A549 (cell line): ENCODE data around the gene TRAPPC6A. TPM values are rescaled to one million over a fixed set of nuclear protein-coding genes. Genes with fewer than 3 reads are reported as not detected.
A peak's percentile ranks its signal among the peaks of the same experiment; 100 is the strongest.

Experiments used
- ATAC-seq, 2 experiments: fragments of 200-7000 bp in 1 of 2; fragments of >200 bp in 1 of 2; cut with Nextera tagmentation in 1 of 2; cut with Tn5 transposase in 1 of 2; 3 replicates each; pipeline versions ENCODE4 v1.8.0 to v1.9.1; 2018 to 2020; ENCODE audit warnings: mild to moderate bottlenecking in 1 of 2, moderate library complexity in 1 of 2
- CTCF ChIA-PET: fragments of 300-600 bp; sonication (Branson Sonifier 250); formaldehyde crosslinking; extraction: SDS; loops from one replicate; lab custom pipeline; 2021; ENCODE audit warnings: antibody characterized with exemption, inconsistent platforms; lab: Yijun Ruan, JAX
- POLR2A ChIA-PET: fragments of 350-600 bp; formaldehyde crosslinking; extraction: SDS; loops from one replicate; lab custom pipeline; 2021; ENCODE audit warnings: antibody characterized with exemption, inconsistent platforms; lab: Yijun Ruan, JAX
- DNase-seq, 2 experiments: peaks; one replicate each; pipeline versions ENCODE4 v3.0.0 to v3.0.0-alpha.2; 2011 to 2016; ENCODE audit warnings: low read depth in 1 of 2, low spot score in 1 of 2
- FAIRE-seq: peaks from 2 replicates; lab custom pipeline; 2011; peaks lifted over from hg19 to GRCh38; lab: Jason Lieb, UNC
- H3K27ac ChIP-seq, 2 experiments: fragments of >200 bp; sonication (Bioruptor Twin); formaldehyde crosslinking; 3 replicates each; pipeline ENCODE4 v1.5.1; 2016 to 2017
- H3K4me1 ChIP-seq: fragments of >200 bp; sonication (Bioruptor Twin); formaldehyde crosslinking; 3 replicates; pipeline ENCODE4 v1.6.1; 2016
- H3K4me2 ChIP-seq: fragments of >200 bp; sonication (Bioruptor Twin); formaldehyde crosslinking; 3 replicates; pipeline ENCODE4 v1.6.1; 2016
- H3K4me3 ChIP-seq: fragments of >200 bp; sonication (Bioruptor Twin); formaldehyde crosslinking; 3 replicates; pipeline ENCODE4 v1.5.1; 2016
- H3K9me3 ChIP-seq: fragments of >200 bp; sonication (Bioruptor Twin); formaldehyde crosslinking; 3 replicates; pipeline ENCODE4 v1.6.1; 2016
- CEBPB ChIP-seq, 2 experiments: fragments of >200 bp in 1 of 2; sonication (Bioruptor Twin) in 1 of 2; formaldehyde crosslinking in 1 of 2; IDR thresholded peaks; 2 replicates each; pipeline ENCODE4 v1.6.1; 2012 to 2016
- ESRRA ChIP-seq: fragments of 150-350 bp; IDR thresholded peaks from 2 replicates; pipeline ENCODE4 v1.6.1; 2014; ENCODE audit warnings: mild to moderate bottlenecking, low read length, borderline replicate concordance
- FOSL2 ChIP-seq, 2 experiments: fragments of 450-650 bp in 1 of 2; fragments of >200 bp in 1 of 2; sonication (Bioruptor Twin) in 1 of 2; formaldehyde crosslinking; IDR thresholded peaks; 2 replicates each; pipeline versions ENCODE4 v1.5.0 to v1.6.1; 2016 to 2020; ENCODE audit warnings: mild to moderate bottlenecking in 1 of 2, moderate library complexity in 1 of 2
- GATA3 ChIP-seq: IDR thresholded peaks from 2 replicates; pipeline ENCODE4 v1.6.1; 2012; ENCODE audit warnings: borderline replicate concordance
- HDAC2 ChIP-seq: fragments of 200-600 bp; sonication (generic); IDR thresholded peaks from 2 replicates; pipeline ENCODE4 v1.6.1; 2016
- HOXA7 ChIP-seq: fragments of 250-450 bp; sonication (Bioruptor Pico); IDR thresholded peaks from 2 replicates; pipeline ENCODE4 v1.5.0; 2020; ENCODE audit warnings: mild to moderate bottlenecking, moderate library complexity
- HOXB13 ChIP-seq: fragments of 250-450 bp; sonication (Bioruptor Pico); IDR thresholded peaks from 2 replicates; pipeline ENCODE4 v1.5.0; 2020; ENCODE audit warnings: low read depth, mild to moderate bottlenecking, moderate library complexity
- HOXB5 ChIP-seq: fragments of 250-450 bp; sonication (Bioruptor Pico); IDR thresholded peaks from 2 replicates; pipeline ENCODE4 v1.5.0; 2020; ENCODE audit warnings: mild to moderate bottlenecking, moderate library complexity
- JUNB ChIP-seq: fragments of >200 bp; sonication (Bioruptor Twin); formaldehyde crosslinking; IDR thresholded peaks from 2 replicates; pipeline ENCODE4 v1.6.1; 2016
- KDM5A ChIP-seq: fragments of 200-600 bp; sonication (generic); IDR thresholded peaks from 2 replicates; pipeline ENCODE4 v1.6.1; 2016; ENCODE audit warnings: antibody characterized with exemption, mild to moderate bottlenecking
- MAFK ChIP-seq: fragments of 450-650 bp; IDR thresholded peaks from 2 replicates; pipeline ENCODE4 v1.6.1; 2014; ENCODE audit not compliant: partially characterized antibody
- MAZ ChIP-seq: fragments of 150-350 bp; IDR thresholded peaks from 2 replicates; pipeline ENCODE4 v1.6.1; 2014; ENCODE audit warnings: antibody characterized with exemption, low read depth, low read length, borderline replicate concordance
- NR3C1 ChIP-seq: fragments of >200 bp; sonication (Bioruptor Twin); formaldehyde crosslinking; IDR thresholded peaks from 3 replicates; pipeline ENCODE4 v1.6.1; 2017
- POLR2AphosphoS2 ChIP-seq: conservative IDR thresholded peaks from 2 replicates; pipeline ENCODE4 v1.6.1; 2012; ENCODE audit warnings: low read length, improper control_type of control experiment, inconsistent platforms
- RAD21 ChIP-seq, 2 experiments: fragments of >200 bp in 1 of 2; sonication (Bioruptor Twin) in 1 of 2; formaldehyde crosslinking in 1 of 2; IDR thresholded peaks in 1 of 2; conservative IDR thresholded peaks in 1 of 2; 2 replicates in 1 of 2; 3 replicates in 1 of 2; pipeline ENCODE4 v1.6.1; 2012 to 2018; ENCODE audit warnings: inconsistent platforms in 1 of 2
- RNF2 ChIP-seq: fragments of 200-600 bp; sonication (generic); IDR thresholded peaks from 2 replicates; pipeline ENCODE4 v1.6.1; 2016; ENCODE audit warnings: low read depth, mild to moderate bottlenecking, antibody characterized with exemption, moderate library complexity, borderline replicate concordance
- TFCP2L1 ChIP-seq: fragments of 250-450 bp; sonication (Bioruptor Pico); IDR thresholded peaks from 2 replicates; pipeline ENCODE4 v1.5.0; 2021; ENCODE audit warnings: mild to moderate bottlenecking
- ZFP36 ChIP-seq: fragments of 450-650 bp; IDR thresholded peaks from 2 replicates; pipeline ENCODE4 v1.6.1; 2014; ENCODE audit warnings: borderline replicate concordance; ENCODE audit not compliant: partially characterized antibody
- WGBS: methylation state at CpG from one replicate; pipeline ENCODE4 v1.1.6; 2017; ENCODE audit errors: missing lambda C conversion rate; 5-methylcytosine and 5-hydroxymethylcytosine counted together
- polyA plus RNA-seq, 4 experiments: library from polyadenylated mRNA; depleted of rRNA in 3 of 4; stranded (reverse); fragments of >200 nt; fragmentation: RNase III in 1 of 4; extraction: RNeasy Plus Mini Kit Qiagen cat#74134 plus additional on column Dnase treatment in 1 of 4; gene quantifications; 2 replicates in 3 of 4; 3 replicates in 1 of 4; pipeline ENCODE4 v1.2.3, GENCODE V29; 2011 to 2017
- TF ChIP-seq, protein P1 (sequence below): fragments of 450-650 bp; IDR thresholded peaks from 2 replicates; pipeline ENCODE4 v1.6.1; 2014; ENCODE audit warnings: antibody characterized with exemption
- TF ChIP-seq, protein P2 (sequence below): IDR thresholded peaks from 2 replicates; pipeline ENCODE4 v1.6.1; 2012; ENCODE audit warnings: low read depth, borderline replicate concordance
- TF ChIP-seq, protein P3 (sequence below): fragments of 200-600 bp; sonication (generic); IDR thresholded peaks from 2 replicates; pipeline ENCODE4 v1.6.1; 2016; ENCODE audit warnings: antibody characterized with exemption, mild to moderate bottlenecking, moderate library complexity
- TF ChIP-seq, protein P4 (sequence below): fragments of >200 bp; sonication (Bioruptor Twin); formaldehyde crosslinking; IDR thresholded peaks from 3 replicates; pipeline ENCODE4 v1.6.1; 2016

Gene TRAPPC6A
- polyA plus RNA-seq, 2 of the 4 experiments (the other 2 are of a cell fraction), result 28.5 to 29.8 TPM

DNA sequence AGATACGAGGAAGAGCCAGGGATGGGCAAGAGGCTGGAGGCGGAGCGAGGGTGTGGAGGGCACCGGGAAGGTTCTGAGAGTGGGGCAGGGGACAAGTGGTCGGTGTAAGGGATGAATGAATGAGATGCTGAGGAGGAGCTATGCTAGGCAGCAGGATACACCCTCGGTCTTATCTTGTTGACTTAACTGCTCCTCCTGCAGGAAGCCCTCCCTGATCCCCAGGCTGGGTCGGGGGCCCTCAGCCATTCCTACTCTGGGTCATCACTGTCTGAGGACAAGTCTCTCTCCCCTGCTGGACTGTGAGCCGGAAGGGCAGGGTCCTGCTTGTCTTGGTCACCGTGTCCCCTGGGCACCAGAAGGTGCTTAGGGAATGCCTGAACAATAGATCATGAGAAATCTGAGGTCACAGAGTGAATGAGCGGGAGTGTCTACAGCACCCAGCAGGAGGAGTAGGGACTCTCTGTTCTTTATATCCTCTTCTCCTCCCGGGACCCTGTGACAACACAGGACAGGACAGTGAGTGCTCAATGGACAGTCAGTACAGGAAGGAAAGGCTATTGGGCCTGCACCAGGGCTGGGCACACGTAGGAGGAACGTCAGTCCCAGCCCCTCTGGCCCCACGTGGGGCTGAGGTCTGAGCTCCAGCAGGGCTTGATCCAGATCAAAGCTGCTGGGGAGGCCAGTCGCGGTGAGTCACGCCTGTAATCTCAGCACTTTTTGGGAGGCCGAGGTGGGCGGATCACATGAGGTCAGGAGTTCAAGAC is 23.8 kb downstream of the TRAPPC6A start:
- ATAC-seq, result peak; percentile 25 to 53
- H3K4me2 ChIP-seq, result no peak overlapping the region; the same call in 2 of the 3 replicates
- 56% methylated on average over 19 of the region's 19 CpGs for WGBS
- peak overlapping the region; percentile 50 to 58; a peak in 4 of 6 replicates for H3K27ac ChIP-seq
- peak; percentile 18 for FAIRE-seq
- no peak for TF ChIP-seq POLR2AphosphoS2
- TF ChIP-seq, protein P1, sequence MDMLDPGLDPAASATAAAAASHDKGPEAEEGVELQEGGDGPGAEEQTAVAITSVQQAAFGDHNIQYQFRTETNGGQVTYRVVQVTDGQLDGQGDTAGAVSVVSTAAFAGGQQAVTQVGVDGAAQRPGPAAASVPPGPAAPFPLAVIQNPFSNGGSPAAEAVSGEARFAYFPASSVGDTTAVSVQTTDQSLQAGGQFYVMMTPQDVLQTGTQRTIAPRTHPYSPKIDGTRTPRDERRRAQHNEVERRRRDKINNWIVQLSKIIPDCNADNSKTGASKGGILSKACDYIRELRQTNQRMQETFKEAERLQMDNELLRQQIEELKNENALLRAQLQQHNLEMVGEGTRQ, result peak; percentile 71
- TF ChIP-seq, protein P2, sequence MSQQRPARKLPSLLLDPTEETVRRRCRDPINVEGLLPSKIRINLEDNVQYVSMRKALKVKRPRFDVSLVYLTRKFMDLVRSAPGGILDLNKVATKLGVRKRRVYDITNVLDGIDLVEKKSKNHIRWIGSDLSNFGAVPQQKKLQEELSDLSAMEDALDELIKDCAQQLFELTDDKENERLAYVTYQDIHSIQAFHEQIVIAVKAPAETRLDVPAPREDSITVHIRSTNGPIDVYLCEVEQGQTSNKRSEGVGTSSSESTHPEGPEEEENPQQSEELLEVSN, result no peak
- no peak for TF ChIP-seq FOSL2 (IDR thresholded peaks at IDR 0.05)
- peak; percentile 68 for TF ChIP-seq FOSL2 (CRISPR knock-in tag; IDR thresholded peaks at IDR 0.05)
- no peak for TF ChIP-seq CEBPB (IDR thresholded peaks at IDR 0.05)
- TF ChIP-seq ZFP36, result peak; percentile 58
- TF ChIP-seq MAFK, result peak; percentile 39
- TF ChIP-seq ESRRA, result no peak
- DNase-seq, result peak in 1 of 2 experiments; percentile 73
- H3K9me3 ChIP-seq, result no peaks in the 10 kb centered on the region
- H3K4me1 ChIP-seq, result peaks cover 21% of the 10 kb centered on the region; the same call in 2 of the 3 replicates
- H3K4me3 ChIP-seq, result no peak overlapping the region
- ChIA-PET CTCF (interaction anchor here (0.6 to 1.4 kb wide), 8 partner anchors 9 to 54 kb away, joined by 3 to 5 read pairs (median 3); partner anchors contain the start of genes BLOC1S3 and TRAPPC6A), POLR2A (no interaction called here)

DNA sequence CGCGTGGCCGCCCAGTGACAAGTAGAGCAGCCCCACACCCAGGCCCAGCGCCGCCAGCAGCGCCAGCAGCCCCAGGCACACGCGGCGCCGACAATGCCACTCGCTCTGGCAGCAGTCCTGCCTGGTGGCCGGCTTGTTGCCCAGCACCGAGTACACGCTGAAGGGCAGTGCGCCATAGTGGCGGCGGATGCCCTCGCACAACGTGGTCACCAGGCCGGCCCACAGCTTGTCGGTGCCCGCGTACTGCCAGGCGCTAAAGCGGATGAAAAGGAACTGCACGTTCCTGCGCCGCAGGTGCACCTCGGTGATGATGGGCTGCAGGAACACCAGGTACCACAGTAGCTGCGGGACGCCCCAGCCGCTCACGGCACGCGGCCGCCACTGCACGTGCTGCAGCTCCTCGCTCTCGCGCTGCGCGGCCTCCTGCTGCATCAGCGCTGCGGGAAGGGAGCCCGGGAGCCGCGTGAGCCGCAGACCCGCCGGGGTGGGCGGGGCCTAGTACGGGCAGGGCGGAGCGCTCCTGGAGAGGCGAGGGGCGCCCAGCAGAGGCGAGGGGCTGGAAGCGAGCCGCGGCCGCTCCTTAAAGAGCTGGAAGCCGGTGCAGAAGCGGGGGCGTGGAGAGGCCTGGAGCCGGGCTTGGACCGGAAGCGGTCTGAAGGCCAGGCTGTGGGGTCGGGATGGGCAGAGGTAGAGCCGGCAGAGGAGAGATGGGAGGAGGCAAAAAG is 24.5 kb downstream of the TRAPPC6A start:
- Histone ChIP-seq H3K4me1 (peaks cover 21% of the 10 kb centered on the region; the same call in 2 of the 3 replicates), H3K9me3 (no peaks in the 10 kb centered on the region), H3K4me3 (no peak overlapping the region), H3K4me2 (no peak overlapping the region; the same call in 2 of the 3 replicates), H3K27ac (peak overlapping the region; percentile 50 to 58; a peak in 2 of 6 replicates)
- CTCF ChIA-PET, result interaction anchor here (0.6 to 1.4 kb wide), 6 partner anchors 10 to 53 kb away, joined by 3 to 5 read pairs (median 3); partner anchors contain the start of genes BLOC1S3 and TRAPPC6A
- POLR2A ChIA-PET, result no interaction called here
- DNase-seq (no peak), ATAC-seq (no peak), FAIRE-seq (no peak)
- TF ChIP-seq HOXA7 (CRISPR knock-in tag) (no peak), RAD21 (conservative IDR thresholded peaks at IDR 0.05 in 1 of 2, IDR thresholded peaks at IDR 0.05 in 1 of 2) (no peak), RNF2 (no peak), HOXB13 (no peak), GATA3 (no peak), KDM5A (no peak), JUNB (no peak), MAZ (no peak), HOXB5 (CRISPR knock-in tag) (no peak), MAFK (no peak), TFCP2L1 (no peak), HDAC2 (no peak), NR3C1 (no peak)
- TF ChIP-seq, protein P2, result no peak
- TF ChIP-seq, protein P3, sequence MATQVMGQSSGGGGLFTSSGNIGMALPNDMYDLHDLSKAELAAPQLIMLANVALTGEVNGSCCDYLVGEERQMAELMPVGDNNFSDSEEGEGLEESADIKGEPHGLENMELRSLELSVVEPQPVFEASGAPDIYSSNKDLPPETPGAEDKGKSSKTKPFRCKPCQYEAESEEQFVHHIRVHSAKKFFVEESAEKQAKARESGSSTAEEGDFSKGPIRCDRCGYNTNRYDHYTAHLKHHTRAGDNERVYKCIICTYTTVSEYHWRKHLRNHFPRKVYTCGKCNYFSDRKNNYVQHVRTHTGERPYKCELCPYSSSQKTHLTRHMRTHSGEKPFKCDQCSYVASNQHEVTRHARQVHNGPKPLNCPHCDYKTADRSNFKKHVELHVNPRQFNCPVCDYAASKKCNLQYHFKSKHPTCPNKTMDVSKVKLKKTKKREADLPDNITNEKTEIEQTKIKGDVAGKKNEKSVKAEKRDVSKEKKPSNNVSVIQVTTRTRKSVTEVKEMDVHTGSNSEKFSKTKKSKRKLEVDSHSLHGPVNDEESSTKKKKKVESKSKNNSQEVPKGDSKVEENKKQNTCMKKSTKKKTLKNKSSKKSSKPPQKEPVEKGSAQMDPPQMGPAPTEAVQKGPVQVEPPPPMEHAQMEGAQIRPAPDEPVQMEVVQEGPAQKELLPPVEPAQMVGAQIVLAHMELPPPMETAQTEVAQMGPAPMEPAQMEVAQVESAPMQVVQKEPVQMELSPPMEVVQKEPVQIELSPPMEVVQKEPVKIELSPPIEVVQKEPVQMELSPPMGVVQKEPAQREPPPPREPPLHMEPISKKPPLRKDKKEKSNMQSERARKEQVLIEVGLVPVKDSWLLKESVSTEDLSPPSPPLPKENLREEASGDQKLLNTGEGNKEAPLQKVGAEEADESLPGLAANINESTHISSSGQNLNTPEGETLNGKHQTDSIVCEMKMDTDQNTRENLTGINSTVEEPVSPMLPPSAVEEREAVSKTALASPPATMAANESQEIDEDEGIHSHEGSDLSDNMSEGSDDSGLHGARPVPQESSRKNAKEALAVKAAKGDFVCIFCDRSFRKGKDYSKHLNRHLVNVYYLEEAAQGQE, result no peak
- TF ChIP-seq, protein P4, sequence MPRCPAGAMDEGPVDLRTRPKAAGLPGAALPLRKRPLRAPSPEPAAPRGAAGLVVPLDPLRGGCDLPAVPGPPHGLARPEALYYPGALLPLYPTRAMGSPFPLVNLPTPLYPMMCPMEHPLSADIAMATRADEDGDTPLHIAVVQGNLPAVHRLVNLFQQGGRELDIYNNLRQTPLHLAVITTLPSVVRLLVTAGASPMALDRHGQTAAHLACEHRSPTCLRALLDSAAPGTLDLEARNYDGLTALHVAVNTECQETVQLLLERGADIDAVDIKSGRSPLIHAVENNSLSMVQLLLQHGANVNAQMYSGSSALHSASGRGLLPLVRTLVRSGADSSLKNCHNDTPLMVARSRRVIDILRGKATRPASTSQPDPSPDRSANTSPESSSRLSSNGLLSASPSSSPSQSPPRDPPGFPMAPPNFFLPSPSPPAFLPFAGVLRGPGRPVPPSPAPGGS, result no peak
- WGBS, result 93% methylated on average over 61 of the region's 69 CpGs
